Measurements from ENCODE around the gene BSN.

The BSN gene

DNA sequence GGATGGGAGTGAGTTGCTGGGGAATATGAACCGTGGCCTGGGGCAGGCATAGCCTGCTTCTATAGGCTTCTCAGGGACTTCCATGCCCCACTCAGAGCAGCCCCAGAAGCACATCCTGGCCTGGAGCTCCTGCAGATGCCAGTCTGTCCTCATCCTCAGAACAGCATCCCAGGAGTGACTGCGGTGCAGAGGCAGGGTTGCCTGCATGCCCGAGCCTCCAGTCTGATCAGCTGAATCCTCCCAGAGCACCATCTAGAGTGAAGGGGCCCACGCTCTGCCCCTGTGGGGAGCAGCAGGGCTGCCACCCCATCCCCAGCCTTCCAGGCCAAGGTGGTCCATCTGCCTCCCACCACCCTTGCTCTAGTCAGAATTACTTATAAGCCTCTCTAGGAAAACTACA is 75.2 kb downstream of the BSN start:
- Histone ChIP-seq H3K4me3 (ENCODE audit: low read length in 2 of 2) (no peak overlapping the region), H3K9ac (ENCODE audit: low read length in 2 of 2) (no peak overlapping the region), H3K4me1 (ENCODE audit: control insufficient read depth, insufficient read depth, low read length) (no peaks in the 10 kb centered on the region), H3K9me3 (ENCODE audit: control insufficient read depth in 2 of 2, low read length in 2 of 2) (no peaks in the 10 kb centered on the region), H3K27ac (ENCODE audit: low read length) (no peak overlapping the region), H3K27me3 (ENCODE audit: control insufficient read depth in 1 of 2, insufficient read depth in 2 of 2, low read length in 2 of 2) (no peaks in the 10 kb centered on the region), H3K36me3 (ENCODE audit: control insufficient read depth in 2 of 2, insufficient read depth in 2 of 2, low read length in 2 of 2) (no peaks in the 10 kb centered on the region)

DNA sequence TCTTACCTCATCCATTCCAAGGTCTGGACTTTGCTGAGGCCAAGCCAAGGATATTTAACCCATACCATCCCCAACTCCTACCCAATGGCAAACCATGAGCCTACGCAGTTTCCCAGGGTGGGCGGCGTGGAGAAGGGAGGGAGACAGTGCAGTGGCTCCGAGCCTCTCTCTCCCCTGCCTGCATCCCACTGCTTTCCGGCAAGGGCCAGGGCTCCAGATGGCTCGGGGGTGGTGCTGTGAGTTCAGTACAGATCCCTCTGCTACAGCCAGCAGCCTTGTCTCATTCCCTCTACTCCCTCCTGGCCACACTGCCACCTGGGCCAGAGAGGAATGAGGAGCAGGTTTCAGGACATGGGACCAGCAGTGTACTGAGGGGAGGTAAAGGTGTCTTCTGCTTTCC is 75.6 kb downstream of the BSN start:
- Histone ChIP-seq H3K9me3 (ENCODE audit: control insufficient read depth in 2 of 2, low read length in 2 of 2) (no peaks in the 10 kb centered on the region), H3K27ac (ENCODE audit: low read length) (no peak overlapping the region), H3K9ac (ENCODE audit: low read length in 2 of 2) (no peak overlapping the region)

DNA sequence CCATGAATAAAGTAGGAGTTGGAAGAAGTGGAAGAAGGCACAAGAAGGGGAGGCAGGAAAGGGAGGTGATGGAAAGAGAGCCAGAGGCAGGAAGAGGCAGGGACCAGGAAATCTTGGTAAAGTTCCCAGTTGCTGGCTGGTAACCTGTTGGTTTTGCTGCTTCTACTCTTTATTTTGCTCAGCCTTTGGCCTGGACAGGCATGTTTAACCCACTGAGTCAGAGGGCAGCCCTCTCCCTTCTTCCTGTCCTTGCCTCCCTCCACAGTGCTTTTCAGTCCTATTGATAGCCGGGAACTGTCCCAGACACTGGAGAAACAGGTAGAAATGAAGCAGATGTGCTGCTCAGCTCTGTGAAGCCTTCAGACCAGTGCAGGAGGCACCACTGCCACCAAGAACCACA is 76.5 kb downstream of the BSN start:
- H3K9ac ChIP-seq (ENCODE audit: low read length in 2 of 2): no peak overlapping the region
- H3K4me3 ChIP-seq (ENCODE audit: low read length in 2 of 2): no peak overlapping the region
- H3K4me1 ChIP-seq (ENCODE audit: control insufficient read depth, insufficient read depth, low read length): no peaks in the 10 kb centered on the region
- no peak overlapping the region for H3K27ac ChIP-seq (ENCODE audit: low read length)
- H3K9me3 ChIP-seq (ENCODE audit: control insufficient read depth in 2 of 2, low read length in 2 of 2): no peaks in the 10 kb centered on the region
- H3K27me3 ChIP-seq (ENCODE audit: control insufficient read depth in 1 of 2, insufficient read depth in 2 of 2, low read length in 2 of 2): no peaks in the 10 kb centered on the region
- H3K36me3 ChIP-seq (ENCODE audit: control insufficient read depth in 2 of 2, insufficient read depth in 2 of 2, low read length in 2 of 2): no peaks in the 10 kb centered on the region

More for the DNA sequence above, 75.6 kb downstream of the BSN start:
- H3K36me3 ChIP-seq (ENCODE audit: control insufficient read depth in 2 of 2, insufficient read depth in 2 of 2, low read length in 2 of 2): no peaks in the 10 kb centered on the region
- no peaks in the 10 kb centered on the region for H3K27me3 ChIP-seq (ENCODE audit: control insufficient read depth in 1 of 2, insufficient read depth in 2 of 2, low read length in 2 of 2)
- no peak overlapping the region for H3K4me3 ChIP-seq (ENCODE audit: low read length in 2 of 2)
- no peaks in the 10 kb centered on the region for H3K4me1 ChIP-seq (ENCODE audit: control insufficient read depth, insufficient read depth, low read length)

DNA sequence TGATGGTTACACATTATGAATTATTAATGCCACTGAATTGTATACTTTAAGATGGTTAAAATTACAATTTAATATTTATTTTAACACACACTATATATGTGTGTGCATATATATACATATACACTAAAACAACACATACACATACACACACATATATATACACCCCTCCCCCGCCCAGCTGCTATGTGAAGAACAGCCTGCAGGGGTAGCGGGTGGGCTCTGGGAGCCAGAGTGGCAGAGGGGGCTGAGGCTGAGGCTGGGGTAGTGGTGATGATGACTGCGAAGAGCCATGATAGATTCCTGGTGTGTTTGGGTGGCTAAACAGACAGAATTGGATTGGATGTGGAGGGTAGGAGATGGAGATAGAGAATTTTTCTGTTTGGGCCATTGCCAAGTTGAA is 80.5 kb downstream of the BSN start:
- H3K27ac ChIP-seq (ENCODE audit: low read length): no peak overlapping the region
- H3K4me3 ChIP-seq (ENCODE audit: low read length in 2 of 2): no peak overlapping the region
- no peaks in the 10 kb centered on the region for H3K27me3 ChIP-seq (ENCODE audit: control insufficient read depth in 1 of 2, insufficient read depth in 2 of 2, low read length in 2 of 2)
- H3K9me3 ChIP-seq (ENCODE audit: control insufficient read depth in 2 of 2, low read length in 2 of 2): no peaks in the 10 kb centered on the region
- H3K9ac ChIP-seq (ENCODE audit: low read length in 2 of 2): no peak overlapping the region
- no peaks in the 10 kb centered on the region for H3K36me3 ChIP-seq (ENCODE audit: control insufficient read depth in 2 of 2, insufficient read depth in 2 of 2, low read length in 2 of 2)
- no peaks in the 10 kb centered on the region for H3K4me1 ChIP-seq (ENCODE audit: control insufficient read depth, insufficient read depth, low read length)

DNA sequence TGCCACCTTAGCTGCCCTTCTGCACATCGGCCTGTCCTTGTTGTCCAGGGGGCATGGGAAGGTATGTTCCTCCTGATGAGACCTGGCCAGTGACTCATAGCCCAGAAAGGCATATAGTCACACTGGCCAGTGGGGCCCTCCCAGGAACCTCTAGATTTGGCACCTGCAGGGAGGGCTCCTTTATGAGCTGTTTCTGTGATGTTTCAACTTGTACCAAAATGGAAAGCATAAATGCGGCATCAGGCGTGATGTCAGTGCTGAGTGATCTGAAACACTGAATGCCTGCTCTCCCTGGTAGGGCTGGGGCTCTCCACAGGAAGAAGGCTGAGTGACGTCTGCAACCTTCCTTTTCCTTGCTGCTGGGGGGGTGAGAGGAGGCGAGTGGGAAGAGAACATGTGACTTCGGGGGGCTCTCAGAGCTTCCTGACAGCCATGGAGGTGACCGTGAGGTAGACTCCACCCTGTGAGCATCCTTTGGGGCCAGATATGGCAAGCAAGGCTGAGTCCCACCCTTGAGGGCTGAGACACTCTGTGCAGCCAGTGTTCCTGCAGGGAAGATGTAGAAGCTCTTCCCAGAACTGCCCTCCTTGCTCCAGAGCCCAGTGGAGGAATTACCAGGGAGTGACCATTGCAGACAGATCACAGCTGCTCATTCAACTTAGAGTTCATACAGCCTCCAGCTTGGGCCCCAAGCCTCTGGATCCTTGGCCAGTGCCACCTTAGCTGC is 82.8 kb downstream of the BSN start:
- no peaks in the 10 kb centered on the region for H3K27me3 ChIP-seq (ENCODE audit: control insufficient read depth in 1 of 2, insufficient read depth in 2 of 2, low read length in 2 of 2)
- no peaks in the 10 kb centered on the region for H3K36me3 ChIP-seq (ENCODE audit: control insufficient read depth in 2 of 2, insufficient read depth in 2 of 2, low read length in 2 of 2)
- H3K4me1 ChIP-seq (ENCODE audit: control insufficient read depth, insufficient read depth, low read length): no peaks in the 10 kb centered on the region
- H3K9me3 ChIP-seq (ENCODE audit: control insufficient read depth in 2 of 2, low read length in 2 of 2): no peaks in the 10 kb centered on the region
- no peak overlapping the region for H3K27ac ChIP-seq (ENCODE audit: low read length)
- H3K9ac ChIP-seq (ENCODE audit: low read length in 2 of 2): no peak overlapping the region
- H3K4me3 ChIP-seq (ENCODE audit: low read length in 2 of 2): no peak overlapping the region

DNA sequence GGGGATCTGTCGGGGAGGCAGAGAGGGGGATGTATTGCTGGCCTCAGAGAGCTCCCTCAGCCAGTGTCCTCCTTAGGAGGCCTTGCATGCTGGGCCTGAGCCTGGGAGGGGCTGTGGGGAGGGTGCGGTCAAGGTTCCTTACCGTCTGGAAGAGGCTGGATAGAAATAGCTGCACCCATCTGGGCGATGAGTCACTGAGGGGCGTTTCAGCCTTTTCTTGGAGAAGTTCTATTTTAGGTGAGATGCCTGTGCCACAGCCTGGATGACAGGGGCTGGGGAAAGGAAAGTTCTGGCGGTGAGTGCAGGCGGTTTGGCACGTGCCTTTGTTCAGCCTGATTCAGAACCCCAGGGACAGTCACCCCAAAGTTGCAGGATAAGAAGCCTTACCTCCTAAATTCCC is 84.2 kb downstream of the BSN start:
- Histone ChIP-seq H3K4me3 (ENCODE audit: low read length in 2 of 2) (no peak overlapping the region), H3K27ac (ENCODE audit: low read length) (no peak overlapping the region), H3K27me3 (ENCODE audit: control insufficient read depth in 1 of 2, insufficient read depth in 2 of 2, low read length in 2 of 2) (no peaks in the 10 kb centered on the region), H3K9ac (ENCODE audit: low read length in 2 of 2) (no peak overlapping the region), H3K9me3 (ENCODE audit: control insufficient read depth in 2 of 2, low read length in 2 of 2) (no peaks in the 10 kb centered on the region), H3K36me3 (ENCODE audit: control insufficient read depth in 2 of 2, insufficient read depth in 2 of 2, low read length in 2 of 2) (no peaks in the 10 kb centered on the region), H3K4me1 (ENCODE audit: control insufficient read depth, insufficient read depth, low read length) (no peaks in the 10 kb centered on the region)

DNA sequence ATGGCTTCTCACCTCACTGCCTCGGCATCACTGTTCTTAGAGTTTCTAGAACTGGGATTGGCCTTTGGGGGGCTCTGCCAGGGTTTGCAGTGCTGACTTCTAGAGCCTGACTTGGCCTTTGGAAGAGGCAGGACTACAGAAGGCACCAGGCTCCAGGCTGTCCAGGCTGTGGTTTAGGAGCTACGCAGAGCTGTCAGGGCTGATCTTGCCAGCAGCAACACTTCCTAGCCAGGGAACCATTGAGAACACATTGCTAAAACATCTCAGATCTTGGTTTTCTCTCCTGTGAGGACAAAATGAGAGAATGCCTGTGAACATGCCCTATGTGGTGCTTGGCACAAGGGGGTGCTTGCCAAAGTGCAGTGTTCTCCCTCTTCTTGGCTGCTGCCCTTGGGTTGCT is 85.3 kb downstream of the BSN start:
- Histone ChIP-seq H3K4me1 (ENCODE audit: control insufficient read depth, insufficient read depth, low read length) (no peaks in the 10 kb centered on the region), H3K9ac (ENCODE audit: low read length in 2 of 2) (no peak overlapping the region), H3K36me3 (ENCODE audit: control insufficient read depth in 2 of 2, insufficient read depth in 2 of 2, low read length in 2 of 2) (no peaks in the 10 kb centered on the region), H3K9me3 (ENCODE audit: control insufficient read depth in 2 of 2, low read length in 2 of 2) (no peaks in the 10 kb centered on the region), H3K27me3 (ENCODE audit: control insufficient read depth in 1 of 2, insufficient read depth in 2 of 2, low read length in 2 of 2) (no peaks in the 10 kb centered on the region), H3K27ac (ENCODE audit: low read length) (no peak overlapping the region), H3K4me3 (ENCODE audit: low read length in 2 of 2) (no peak overlapping the region)

DNA sequence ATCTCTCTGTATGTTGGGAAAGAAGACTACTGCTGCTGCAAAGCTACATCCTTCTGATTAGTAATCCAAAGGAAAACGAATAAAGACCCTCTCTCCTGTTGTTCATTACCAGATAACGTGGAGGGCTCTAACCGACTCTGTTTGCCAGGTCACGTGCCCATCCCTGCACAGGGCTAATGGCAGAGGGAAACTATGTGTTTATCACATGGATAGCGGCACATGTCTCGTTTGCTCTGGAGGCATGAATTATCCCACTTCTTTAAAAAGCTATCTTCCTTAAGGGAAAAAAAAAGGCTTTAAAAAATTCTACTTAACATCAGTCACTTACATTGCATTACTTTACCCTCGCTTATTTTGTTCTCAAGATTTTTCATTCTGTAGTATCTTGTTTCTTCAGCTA is 87.0 kb downstream of the BSN start:
- no peaks in the 10 kb centered on the region for H3K9me3 ChIP-seq (ENCODE audit: control insufficient read depth in 2 of 2, low read length in 2 of 2)
- H3K27ac ChIP-seq (ENCODE audit: low read length): no peak overlapping the region
- H3K4me3 ChIP-seq (ENCODE audit: low read length in 2 of 2): no peak overlapping the region
- no peak overlapping the region for H3K9ac ChIP-seq (ENCODE audit: low read length in 2 of 2)
- H3K27me3 ChIP-seq (ENCODE audit: control insufficient read depth in 1 of 2, insufficient read depth in 2 of 2, low read length in 2 of 2): no peaks in the 10 kb centered on the region
- H3K4me1 ChIP-seq (ENCODE audit: control insufficient read depth, insufficient read depth, low read length): no peaks in the 10 kb centered on the region
- H3K36me3 ChIP-seq (ENCODE audit: control insufficient read depth in 2 of 2, insufficient read depth in 2 of 2, low read length in 2 of 2): no peaks in the 10 kb centered on the region

DNA sequence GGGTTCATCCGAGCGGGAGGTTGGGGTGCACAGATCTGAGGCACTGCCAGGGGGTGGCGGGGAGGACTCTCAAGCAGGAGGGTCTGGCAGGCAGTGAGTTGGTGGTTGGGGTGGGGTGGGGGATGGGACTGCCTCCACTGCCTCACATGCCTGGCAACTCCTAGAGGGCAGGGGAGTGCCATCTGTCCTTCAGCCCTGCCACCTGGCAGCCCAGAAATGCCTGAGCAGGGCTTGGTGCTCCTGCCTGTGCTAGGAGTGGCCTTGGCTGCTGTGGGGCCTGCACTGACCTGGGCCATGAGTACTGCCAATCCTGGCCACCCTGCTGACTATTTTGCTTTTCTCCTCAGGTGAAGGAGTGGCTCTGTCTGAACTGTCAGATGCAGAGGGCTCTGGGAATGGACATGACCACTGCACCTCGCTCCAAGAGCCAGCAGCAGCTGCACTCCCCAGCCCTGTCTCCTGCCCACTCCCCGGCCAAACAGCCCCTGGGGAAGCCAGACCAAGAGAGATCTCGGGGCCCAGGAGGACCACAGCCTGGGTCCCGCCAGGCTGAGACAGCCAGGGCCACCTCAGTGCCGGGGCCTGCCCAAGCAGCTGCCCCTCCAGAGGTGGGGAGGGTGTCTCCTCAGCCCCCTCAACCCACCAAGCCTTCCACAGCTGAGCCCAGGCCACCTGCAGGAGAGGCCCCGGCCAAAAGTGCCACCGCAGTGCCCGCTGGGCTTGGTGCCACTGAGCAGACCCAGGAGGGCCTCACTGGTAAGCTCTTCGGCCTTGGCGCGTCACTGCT is 87.8 kb downstream of the BSN start:
- H3K27ac ChIP-seq (ENCODE audit: low read length): no peak overlapping the region

DNA sequence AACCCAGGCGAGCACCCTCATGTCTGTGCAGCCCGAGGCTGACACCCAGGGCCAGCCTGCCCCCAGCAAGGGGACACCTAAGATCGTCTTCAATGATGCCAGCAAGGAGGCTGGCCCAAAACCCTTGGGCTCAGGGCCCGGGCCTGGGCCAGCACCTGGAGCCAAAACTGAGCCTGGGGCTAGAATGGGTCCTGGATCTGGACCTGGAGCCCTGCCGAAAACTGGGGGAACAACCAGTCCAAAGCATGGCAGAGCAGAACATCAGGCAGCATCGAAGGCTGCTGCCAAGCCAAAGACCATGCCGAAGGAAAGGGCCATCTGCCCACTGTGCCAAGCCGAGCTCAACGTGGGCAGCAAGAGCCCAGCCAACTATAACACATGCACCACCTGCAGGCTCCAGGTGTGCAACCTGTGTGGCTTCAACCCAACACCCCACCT is 88.5 kb downstream of the BSN start:
- Histone ChIP-seq H3K9me3 (ENCODE audit: control insufficient read depth in 2 of 2, low read length in 2 of 2) (no peaks in the 10 kb centered on the region), H3K36me3 (ENCODE audit: control insufficient read depth in 2 of 2, insufficient read depth in 2 of 2, low read length in 2 of 2) (no peaks in the 10 kb centered on the region), H3K27ac (ENCODE audit: low read length) (no peak overlapping the region), H3K9ac (ENCODE audit: low read length in 2 of 2) (no peak overlapping the region), H3K4me3 (ENCODE audit: low read length in 2 of 2) (no peak overlapping the region), H3K27me3 (ENCODE audit: control insufficient read depth in 1 of 2, insufficient read depth in 2 of 2, low read length in 2 of 2) (no peaks in the 10 kb centered on the region), H3K4me1 (ENCODE audit: control insufficient read depth, insufficient read depth, low read length) (no peaks in the 10 kb centered on the region)

More for the DNA sequence above, 87.8 kb downstream of the BSN start:
- H3K4me3 ChIP-seq (ENCODE audit: low read length in 2 of 2): no peak overlapping the region
- H3K9me3 ChIP-seq (ENCODE audit: control insufficient read depth in 2 of 2, low read length in 2 of 2): no peaks in the 10 kb centered on the region
- no peaks in the 10 kb centered on the region for H3K36me3 ChIP-seq (ENCODE audit: control insufficient read depth in 2 of 2, insufficient read depth in 2 of 2, low read length in 2 of 2)
- no peaks in the 10 kb centered on the region for H3K27me3 ChIP-seq (ENCODE audit: control insufficient read depth in 1 of 2, insufficient read depth in 2 of 2, low read length in 2 of 2)
- no peaks in the 10 kb centered on the region for H3K4me1 ChIP-seq (ENCODE audit: control insufficient read depth, insufficient read depth, low read length)
- H3K9ac ChIP-seq (ENCODE audit: low read length in 2 of 2): no peak overlapping the region

DNA sequence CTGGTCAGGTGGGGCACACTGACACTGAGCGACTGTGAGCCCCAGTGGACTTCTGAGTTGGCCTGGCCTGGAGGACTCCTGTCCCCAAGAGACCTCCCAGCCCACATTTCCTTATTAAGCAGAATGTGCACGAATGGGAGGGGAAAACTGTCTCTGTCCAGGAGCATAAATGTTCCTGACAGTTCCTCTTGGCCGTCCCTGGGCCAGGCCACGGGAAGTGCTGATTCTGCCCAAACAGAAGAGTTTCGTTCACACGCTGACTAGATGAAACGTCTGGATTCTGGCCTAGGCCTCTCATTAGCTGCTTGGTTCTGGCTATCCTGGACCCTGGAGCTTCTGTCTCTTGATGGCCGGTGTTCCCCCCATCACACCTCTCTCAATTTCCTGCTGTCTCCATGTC is 90.4 kb downstream of the BSN start:
- Histone ChIP-seq H3K4me3 (ENCODE audit: low read length in 2 of 2) (no peak overlapping the region), H3K4me1 (ENCODE audit: control insufficient read depth, insufficient read depth, low read length) (no peaks in the 10 kb centered on the region), H3K27ac (ENCODE audit: low read length) (no peak overlapping the region), H3K27me3 (ENCODE audit: control insufficient read depth in 1 of 2, insufficient read depth in 2 of 2, low read length in 2 of 2) (no peaks in the 10 kb centered on the region), H3K9me3 (ENCODE audit: control insufficient read depth in 2 of 2, low read length in 2 of 2) (no peaks in the 10 kb centered on the region), H3K36me3 (ENCODE audit: control insufficient read depth in 2 of 2, insufficient read depth in 2 of 2, low read length in 2 of 2) (no peaks in the 10 kb centered on the region), H3K9ac (ENCODE audit: low read length in 2 of 2) (no peak overlapping the region)
